Upper lobe of left lung (tissue), 4 donors: Measurements from ENCODE around the gene CILP2.

ENCODE experiments used
- CTCF ChIP-seq, 6 experiments: fragments of 450-650 bp in 4 of 6; fragments of 200-600 bp in 2 of 6; sonication (generic) in 2 of 6; IDR thresholded peaks; one replicate each; pipeline ENCODE4 v1.5.1; 2016 to 2019; ENCODE audit warnings: antibody characterized with exemption in 6 of 6
- POLR2A ChIP-seq, 4 donors: fragments of 450-650 bp; IDR thresholded peaks; one replicate each; pipeline ENCODE4 v1.5.1; 2016 to 2017; ENCODE audit warnings: antibody characterized with exemption in 4 of 4, mild to moderate bottlenecking in 2 of 4
- POLR2AphosphoS5 ChIP-seq, 2 donors: sonication (generic); formaldehyde crosslinking; IDR thresholded peaks; one replicate each; pipeline ENCODE4 v1.5.1; 2017; ENCODE audit warnings: antibody characterized with exemption in 2 of 2

GRCh38 chr19:19498255-19498991 is 39.6 kb upstream of the CILP2 start:
- no peak for TF ChIP-seq CTCF (IDR thresholded peaks at IDR 0.05)
- TF ChIP-seq POLR2A (IDR thresholded peaks at IDR 0.05), result no peak
- TF ChIP-seq POLR2AphosphoS5 (IDR thresholded peaks at IDR 0.05), result no peak
